ENCODE data around the gene NIPBL. TPM values are rescaled to one million over a fixed set of nuclear protein-coding genes. Genes with fewer than 3 reads are reported as not detected.

NIPBL gene
- total RNA-seq, 1 donor from 2014 or later = 61.5 TPM

DNA sequence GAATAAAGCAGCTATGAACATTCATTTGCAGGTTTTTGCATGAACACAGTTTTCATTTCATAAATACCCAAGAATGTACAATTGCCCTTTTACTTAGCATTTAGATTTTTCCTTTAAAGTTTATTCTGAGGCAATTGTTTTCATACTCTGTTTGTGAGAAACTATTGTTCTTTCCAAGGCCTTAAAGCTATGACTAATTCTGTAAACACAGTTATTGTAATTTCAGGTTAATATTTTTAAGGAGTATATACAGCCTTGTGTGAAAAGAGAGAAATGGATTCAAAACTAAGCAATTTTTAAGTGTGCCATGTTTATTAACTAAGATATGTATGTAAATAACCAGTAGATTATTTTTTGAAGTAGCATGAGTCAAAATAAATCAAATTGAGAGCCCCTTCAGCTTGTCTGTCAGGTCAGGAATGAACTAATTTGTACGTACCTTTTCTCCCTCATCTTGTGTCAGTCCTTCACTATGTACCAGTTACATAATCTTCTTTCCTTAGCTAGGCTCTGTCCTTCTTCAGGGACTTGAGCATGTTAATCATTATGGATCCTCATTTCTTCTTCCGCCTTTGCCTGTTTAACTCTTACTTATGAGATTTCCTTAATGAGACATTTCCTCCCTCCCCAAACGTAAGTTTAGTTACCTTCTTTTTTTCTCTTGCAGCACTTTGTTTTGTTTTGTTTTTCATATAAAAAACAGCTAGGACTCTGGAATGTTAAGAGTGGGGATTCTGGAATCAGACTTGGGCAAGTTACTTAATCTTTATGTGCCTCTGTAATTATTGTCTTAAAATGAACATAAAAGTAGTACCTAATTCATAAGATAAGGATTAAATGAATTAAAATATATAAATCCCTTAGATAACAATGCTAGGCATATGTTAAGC lies 63.6 kb downstream of the NIPBL start:
- no peaks in the 10 kb centered on the region for H3K36me3 Mint-ChIP-seq (ENCODE audit: low read depth, unreplicated experiment)
- H3K27me3 Mint-ChIP-seq (ENCODE audit: unreplicated experiment) = peaks cover 2% of the 10 kb centered on the region
- TF ChIP-seq CTCF (IDR thresholded peaks at IDR 0.05; ENCODE audit: unreplicated experiment) = no peak
- no peaks in the 10 kb centered on the region for H3K9me3 Mint-ChIP-seq (ENCODE audit: unreplicated experiment)
- peaks cover 7% of the 10 kb centered on the region for H3K4me1 Mint-ChIP-seq (ENCODE audit: unreplicated experiment)
- no peak overlapping the region for H3K4me3 Mint-ChIP-seq (ENCODE audit: unreplicated experiment)
- H3K27ac Mint-ChIP-seq (ENCODE audit: unreplicated experiment) = no peak overlapping the region
- DNase-seq (ENCODE audit: low spot score) = no peak

GRCh38 chr5:36943584-36943983 lies 67.0 kb downstream of the NIPBL start:
- Mint-ChIP-seq H3K36me3 (ENCODE audit: low read depth, unreplicated experiment) (no peaks in the 10 kb centered on the region), H3K27me3 (ENCODE audit: unreplicated experiment) (peaks cover 2% of the 10 kb centered on the region), H3K4me3 (ENCODE audit: unreplicated experiment) (no peak overlapping the region), H3K9me3 (ENCODE audit: unreplicated experiment) (no peaks in the 10 kb centered on the region), H3K27ac (ENCODE audit: unreplicated experiment) (no peak overlapping the region), H3K4me1 (ENCODE audit: unreplicated experiment) (peaks cover 9% of the 10 kb centered on the region)
- TF ChIP-seq CTCF (IDR thresholded peaks at IDR 0.05; ENCODE audit: unreplicated experiment) = no peak
- DNase-seq (ENCODE audit: low spot score) = no peak

GRCh38 chr5:36944024-36944423 lies 67.5 kb downstream of the NIPBL start:
- TF ChIP-seq CTCF (IDR thresholded peaks at IDR 0.05; ENCODE audit: unreplicated experiment) = no peak
- Mint-ChIP-seq H3K27me3 (ENCODE audit: unreplicated experiment) (no peaks in the 10 kb centered on the region), H3K4me1 (ENCODE audit: unreplicated experiment) (peaks cover 9% of the 10 kb centered on the region), H3K9me3 (ENCODE audit: unreplicated experiment) (no peaks in the 10 kb centered on the region), H3K27ac (ENCODE audit: unreplicated experiment) (no peak overlapping the region), H3K4me3 (ENCODE audit: unreplicated experiment) (no peak overlapping the region), H3K36me3 (ENCODE audit: low read depth, unreplicated experiment) (no peaks in the 10 kb centered on the region)
- DNase-seq (ENCODE audit: low spot score) = no peak

DNA sequence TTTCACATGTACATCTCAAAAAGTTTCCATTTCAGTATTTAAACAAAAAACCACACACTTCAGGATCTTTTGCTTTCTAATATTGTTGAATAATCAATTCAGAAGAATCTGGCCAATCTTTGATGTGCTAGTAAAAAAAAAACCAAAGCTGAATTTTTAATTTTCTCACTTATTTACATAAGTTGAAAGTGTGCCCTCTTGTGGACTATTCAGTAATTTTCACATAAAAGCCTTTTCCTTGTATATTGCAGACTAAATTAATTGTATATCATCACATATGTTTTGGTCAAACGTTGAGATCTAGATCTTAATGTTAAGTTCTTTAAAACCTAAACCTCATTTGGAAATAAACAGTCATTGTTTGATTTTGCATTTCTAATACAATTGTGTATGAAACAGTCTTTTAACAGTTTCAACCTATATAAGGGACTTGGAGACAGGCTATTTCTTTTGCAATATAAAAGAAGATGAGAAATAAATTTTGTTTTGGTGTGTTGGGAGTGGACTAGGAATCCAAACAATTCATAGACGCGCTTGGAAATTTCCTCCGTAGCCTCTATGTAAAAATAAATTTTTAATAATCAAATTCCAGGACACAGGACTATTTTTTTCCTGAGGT lies 68.1 kb downstream of the NIPBL start:
- Mint-ChIP-seq H3K9me3 (ENCODE audit: unreplicated experiment) (no peaks in the 10 kb centered on the region), H3K4me3 (ENCODE audit: unreplicated experiment) (no peak overlapping the region), H3K4me1 (ENCODE audit: unreplicated experiment) (peaks cover 9% of the 10 kb centered on the region), H3K36me3 (ENCODE audit: low read depth, unreplicated experiment) (no peaks in the 10 kb centered on the region), H3K27me3 (ENCODE audit: unreplicated experiment) (no peaks in the 10 kb centered on the region), H3K27ac (ENCODE audit: unreplicated experiment) (no peak overlapping the region)
- TF ChIP-seq CTCF (IDR thresholded peaks at IDR 0.05; ENCODE audit: unreplicated experiment) = peak; percentile 91
- no peak for DNase-seq (ENCODE audit: low spot score)

- H3K36me3 Mint-ChIP-seq (ENCODE audit: low read depth, unreplicated experiment) = no peaks in the 10 kb centered on the region
- H3K4me1 Mint-ChIP-seq (ENCODE audit: unreplicated experiment) = peaks cover 3% of the 10 kb centered on the region
- H3K4me3 Mint-ChIP-seq (ENCODE audit: unreplicated experiment) = no peak overlapping the region
- H3K27ac Mint-ChIP-seq (ENCODE audit: unreplicated experiment) = no peak overlapping the region
- H3K27me3 Mint-ChIP-seq (ENCODE audit: unreplicated experiment) = no peaks in the 10 kb centered on the region
- DNase-seq (ENCODE audit: low spot score) = no peak
- no peak for TF ChIP-seq CTCF (IDR thresholded peaks at IDR 0.05; ENCODE audit: unreplicated experiment)
- H3K9me3 Mint-ChIP-seq (ENCODE audit: unreplicated experiment) = no peaks in the 10 kb centered on the region
These were observed 69.1 kb downstream of the NIPBL start for GRCh38 chr5:36945687-36946086.
